ENCODE results near the gene TRAPPC3.

TRAPPC3 gene

GRCh38 chr1:36111151-36111550 is 38.1 kb downstream of the TRAPPC3 start:
- Histone ChIP-seq H3K9me3 (ENCODE audit: control insufficient read depth, insufficient read depth, low read depth, low read length) (no peaks in the 10 kb centered on the region), H3K27me3 (ENCODE audit: control insufficient read depth, insufficient read depth, low read length) (no peaks in the 10 kb centered on the region), H3K9ac (ENCODE audit: low read length) (no peak overlapping the region), H3K4me1 (ENCODE audit: control insufficient read depth, insufficient read depth, low read length) (peaks cover 14% of the 10 kb centered on the region; the same call in 1 of the 2 replicates), H3K36me3 (ENCODE audit: control insufficient read depth, insufficient read depth, low read length) (no peaks in the 10 kb centered on the region), H3K27ac (ENCODE audit: low read depth, low read length) (no peak overlapping the region), H3K4me3 (ENCODE audit: low read depth, low read length) (no peak overlapping the region)

DNA sequence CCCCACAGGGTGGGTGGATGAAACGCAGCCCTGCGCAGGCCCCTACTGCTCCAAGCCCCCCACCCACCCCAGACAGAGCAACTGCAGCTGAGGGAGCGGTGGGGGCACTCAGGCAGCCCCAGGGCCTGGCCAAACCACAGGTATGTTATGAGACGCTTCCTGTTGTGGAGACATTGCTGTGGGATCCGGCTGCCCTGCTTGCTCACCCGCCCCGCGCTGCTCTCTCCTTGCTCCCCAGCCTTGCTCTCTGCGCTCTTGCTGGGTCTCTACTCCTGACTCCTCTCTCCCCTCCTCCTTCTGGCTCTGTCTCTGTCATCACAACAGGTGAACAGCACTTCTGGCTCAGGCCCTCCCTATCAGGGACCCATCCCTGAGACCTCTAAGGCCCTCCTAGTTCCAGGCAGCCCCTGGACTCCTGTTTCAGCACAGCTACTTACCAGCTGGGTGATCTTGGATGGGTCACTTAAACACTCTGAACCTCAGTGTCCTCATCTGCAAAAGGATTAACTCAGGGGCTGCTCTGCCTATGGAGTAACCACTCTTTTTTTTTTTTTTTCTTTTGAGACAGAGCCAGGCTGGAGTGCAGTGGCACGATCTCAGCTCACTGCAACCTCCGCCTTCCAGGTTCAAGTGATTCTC is 40.1 kb downstream of the TRAPPC3 start:
- H3K4me1 ChIP-seq (ENCODE audit: control insufficient read depth, insufficient read depth, low read length) = peaks cover 3% of the 10 kb centered on the region; the same call in 1 of the 2 replicates
- no peaks in the 10 kb centered on the region for H3K36me3 ChIP-seq (ENCODE audit: control insufficient read depth, insufficient read depth, low read length)
- H3K27ac ChIP-seq (ENCODE audit: low read depth, low read length) = peak overlapping the region; percentile 15; the same call in 1 of the 2 replicates

GRCh38 chr1:36108314-36108713 is 41.0 kb downstream of the TRAPPC3 start:
- no peak overlapping the region for H3K9ac ChIP-seq (ENCODE audit: low read length)
- no peak overlapping the region for H3K4me3 ChIP-seq (ENCODE audit: low read depth, low read length)
- H3K9me3 ChIP-seq (ENCODE audit: control insufficient read depth, insufficient read depth, low read depth, low read length) = no peaks in the 10 kb centered on the region
- no peaks in the 10 kb centered on the region for H3K36me3 ChIP-seq (ENCODE audit: control insufficient read depth, insufficient read depth, low read length)
- no peaks in the 10 kb centered on the region for H3K27me3 ChIP-seq (ENCODE audit: control insufficient read depth, insufficient read depth, low read length)
- H3K27ac ChIP-seq (ENCODE audit: low read depth, low read length) = no peak overlapping the region
- 0 out of 2 replicates have a peak, but pooled peaks cover 3% of the 10 kb centered on the region for H3K4me1 ChIP-seq (ENCODE audit: control insufficient read depth, insufficient read depth, low read length)

More for the DNA sequence above, 40.1 kb downstream of the TRAPPC3 start:
- Histone ChIP-seq H3K4me3 (ENCODE audit: low read depth, low read length) (no peak overlapping the region), H3K27me3 (ENCODE audit: control insufficient read depth, insufficient read depth, low read length) (no peaks in the 10 kb centered on the region), H3K9me3 (ENCODE audit: control insufficient read depth, insufficient read depth, low read depth, low read length) (no peaks in the 10 kb centered on the region), H3K9ac (ENCODE audit: low read length) (no peak overlapping the region)

GRCh38 chr1:36107394-36107793 is 41.9 kb downstream of the TRAPPC3 start:
- Histone ChIP-seq H3K9me3 (ENCODE audit: control insufficient read depth, insufficient read depth, low read depth, low read length) (no peaks in the 10 kb centered on the region), H3K4me1 (ENCODE audit: control insufficient read depth, insufficient read depth, low read length) (0 out of 2 replicates have a peak, but pooled peaks cover 3% of the 10 kb centered on the region), H3K27ac (ENCODE audit: low read depth, low read length) (no peak overlapping the region), H3K27me3 (ENCODE audit: control insufficient read depth, insufficient read depth, low read length) (no peaks in the 10 kb centered on the region), H3K36me3 (ENCODE audit: control insufficient read depth, insufficient read depth, low read length) (no peaks in the 10 kb centered on the region), H3K9ac (ENCODE audit: low read length) (no peak overlapping the region), H3K4me3 (ENCODE audit: low read depth, low read length) (no peak overlapping the region)

GRCh38 chr1:36106269-36106668 is 43.0 kb downstream of the TRAPPC3 start:
- Histone ChIP-seq H3K9ac (ENCODE audit: low read length) (no peak overlapping the region), H3K27me3 (ENCODE audit: control insufficient read depth, insufficient read depth, low read length) (no peaks in the 10 kb centered on the region), H3K27ac (ENCODE audit: low read depth, low read length) (no peak overlapping the region)

GRCh38 chr1:36101546-36101945 is 47.7 kb downstream of the TRAPPC3 start:
- H3K27ac ChIP-seq (ENCODE audit: low read depth, low read length) = no peak overlapping the region
- H3K4me3 ChIP-seq (ENCODE audit: low read depth, low read length) = no peak overlapping the region
- H3K36me3 ChIP-seq (ENCODE audit: control insufficient read depth, insufficient read depth, low read length) = no peaks in the 10 kb centered on the region
- no peaks in the 10 kb centered on the region for H3K9me3 ChIP-seq (ENCODE audit: control insufficient read depth, insufficient read depth, low read depth, low read length)
- H3K4me1 ChIP-seq (ENCODE audit: control insufficient read depth, insufficient read depth, low read length) = peaks cover 8% of the 10 kb centered on the region
- no peak overlapping the region for H3K9ac ChIP-seq (ENCODE audit: low read length)
- H3K27me3 ChIP-seq (ENCODE audit: control insufficient read depth, insufficient read depth, low read length) = no peaks in the 10 kb centered on the region

More at GRCh38 chr1:36106269-36106668, 43.0 kb downstream of the TRAPPC3 start:
- H3K36me3 ChIP-seq (ENCODE audit: control insufficient read depth, insufficient read depth, low read length) = no peaks in the 10 kb centered on the region
- H3K4me1 ChIP-seq (ENCODE audit: control insufficient read depth, insufficient read depth, low read length) = 0 out of 2 replicates have a peak, but pooled peaks cover 3% of the 10 kb centered on the region
- no peak overlapping the region for H3K4me3 ChIP-seq (ENCODE audit: low read depth, low read length)
- H3K9me3 ChIP-seq (ENCODE audit: control insufficient read depth, insufficient read depth, low read depth, low read length) = no peaks in the 10 kb centered on the region

DNA sequence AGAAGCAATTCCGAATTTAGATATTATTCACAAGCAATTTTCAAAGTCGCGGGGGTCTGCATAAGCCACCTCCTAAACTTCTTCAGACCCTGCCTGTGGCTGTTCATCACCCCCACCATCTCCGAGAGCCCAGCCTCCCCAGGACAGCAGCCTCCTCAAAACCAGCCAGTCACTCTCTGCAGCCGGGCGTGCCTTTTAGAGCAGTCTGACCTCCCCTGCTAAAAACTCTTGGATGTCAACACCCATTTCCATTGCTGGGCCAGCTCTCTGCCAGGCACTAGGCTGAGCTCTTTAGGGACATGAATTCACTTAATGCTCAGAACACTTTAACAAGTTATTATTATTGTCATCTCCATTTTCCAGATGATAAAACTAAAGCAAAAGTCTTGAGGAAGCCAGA is 48.9 kb downstream of the TRAPPC3 start:
- no peaks in the 10 kb centered on the region for H3K27me3 ChIP-seq (ENCODE audit: control insufficient read depth, insufficient read depth, low read length)
- H3K4me1 ChIP-seq (ENCODE audit: control insufficient read depth, insufficient read depth, low read length) = peaks cover 8% of the 10 kb centered on the region
- peaks cover 9% of the 10 kb centered on the region for H3K36me3 ChIP-seq (ENCODE audit: control insufficient read depth, insufficient read depth, low read length)
- no peak overlapping the region for H3K9ac ChIP-seq (ENCODE audit: low read length)
- H3K27ac ChIP-seq (ENCODE audit: low read depth, low read length) = no peak overlapping the region
- H3K4me3 ChIP-seq (ENCODE audit: low read depth, low read length) = no peak overlapping the region
- no peaks in the 10 kb centered on the region for H3K9me3 ChIP-seq (ENCODE audit: control insufficient read depth, insufficient read depth, low read depth, low read length)

DNA sequence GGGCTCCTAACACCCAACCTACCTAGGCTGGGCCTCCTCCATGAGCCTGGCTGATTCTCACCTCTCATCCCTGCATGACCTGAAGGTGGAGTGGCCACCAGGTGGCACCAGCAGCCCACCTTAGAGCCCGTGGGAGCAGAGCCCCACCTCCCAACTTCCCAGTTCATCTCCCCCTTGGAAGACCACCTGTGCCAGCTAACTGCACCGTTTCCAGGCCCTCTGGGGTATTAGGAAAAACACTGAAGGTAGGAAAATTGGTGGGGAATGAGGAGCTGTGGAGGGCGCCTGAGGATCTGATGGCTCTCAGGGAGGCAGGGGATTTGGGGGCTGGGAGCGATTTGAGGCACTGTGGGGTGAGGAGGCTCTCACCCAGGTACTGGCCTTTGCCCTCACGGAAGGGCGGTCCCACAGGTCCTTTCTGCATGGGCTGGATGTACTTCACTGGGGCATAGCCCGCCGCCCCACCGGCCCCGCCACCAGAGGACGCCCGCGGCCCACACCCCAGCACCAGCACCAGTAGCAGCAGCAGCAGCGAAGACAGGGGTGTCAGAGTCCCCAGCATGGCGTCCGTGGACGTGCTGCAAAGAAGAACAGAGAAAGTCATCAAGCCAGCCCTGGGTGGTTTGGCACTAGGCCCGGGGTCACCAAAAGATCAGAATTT is 49.5 kb downstream of the TRAPPC3 start:
- H3K27me3 ChIP-seq (ENCODE audit: control insufficient read depth, insufficient read depth, low read length) = no peaks in the 10 kb centered on the region
- H3K9me3 ChIP-seq (ENCODE audit: control insufficient read depth, insufficient read depth, low read depth, low read length) = no peaks in the 10 kb centered on the region
- no peak overlapping the region for H3K4me3 ChIP-seq (ENCODE audit: low read depth, low read length)
- no peak overlapping the region for H3K27ac ChIP-seq (ENCODE audit: low read depth, low read length)
- peaks cover 13% of the 10 kb centered on the region for H3K36me3 ChIP-seq (ENCODE audit: control insufficient read depth, insufficient read depth, low read length)
- no peak overlapping the region for H3K9ac ChIP-seq (ENCODE audit: low read length)
- peaks cover 8% of the 10 kb centered on the region for H3K4me1 ChIP-seq (ENCODE audit: control insufficient read depth, insufficient read depth, low read length)

DNA sequence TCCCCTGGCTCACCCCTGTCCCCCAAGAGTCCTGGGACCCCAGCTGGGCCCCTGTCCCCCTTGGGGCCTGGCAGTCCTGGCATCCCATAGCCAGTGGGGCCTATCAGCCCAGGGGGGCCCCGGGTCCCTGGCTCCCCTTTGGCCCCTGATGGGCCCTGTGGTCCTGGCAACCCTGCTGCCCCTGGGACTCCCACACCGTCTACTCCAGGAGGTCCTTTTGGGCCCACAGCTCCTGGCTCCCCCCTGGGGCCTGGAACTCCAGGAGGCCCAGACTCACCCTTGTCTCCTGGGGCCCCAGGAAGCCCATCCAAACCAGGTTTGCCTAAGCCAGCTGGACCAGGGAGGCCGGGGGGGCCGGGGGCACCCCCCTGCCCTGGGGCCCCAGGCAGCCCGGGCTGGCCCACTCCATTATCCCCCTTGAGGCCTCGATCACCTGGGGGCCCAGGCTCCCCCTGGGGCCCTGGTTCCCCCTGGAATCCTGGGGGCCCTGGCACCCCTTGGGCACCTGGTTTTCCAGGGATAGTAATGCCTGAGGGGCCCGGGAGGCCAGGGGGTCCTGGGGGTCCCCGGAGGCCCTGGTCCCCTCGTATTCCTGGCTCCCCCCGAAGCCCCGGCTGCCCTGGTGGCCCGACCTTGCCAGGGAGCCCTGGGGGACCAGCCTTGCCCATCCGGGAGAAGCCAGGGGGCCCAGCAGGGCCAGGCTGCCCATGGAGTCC is 50.5 kb downstream of the TRAPPC3 start:
- H3K36me3 ChIP-seq (ENCODE audit: control insufficient read depth, insufficient read depth, low read length) = peaks cover 23% of the 10 kb centered on the region
- H3K4me1 ChIP-seq (ENCODE audit: control insufficient read depth, insufficient read depth, low read length) = peaks cover 8% of the 10 kb centered on the region
- no peaks in the 10 kb centered on the region for H3K27me3 ChIP-seq (ENCODE audit: control insufficient read depth, insufficient read depth, low read length)
- no peak overlapping the region for H3K27ac ChIP-seq (ENCODE audit: low read depth, low read length)
- H3K4me3 ChIP-seq (ENCODE audit: low read depth, low read length) = no peak overlapping the region
- no peak overlapping the region for H3K9ac ChIP-seq (ENCODE audit: low read length)
- no peaks in the 10 kb centered on the region for H3K9me3 ChIP-seq (ENCODE audit: control insufficient read depth, insufficient read depth, low read depth, low read length)

DNA sequence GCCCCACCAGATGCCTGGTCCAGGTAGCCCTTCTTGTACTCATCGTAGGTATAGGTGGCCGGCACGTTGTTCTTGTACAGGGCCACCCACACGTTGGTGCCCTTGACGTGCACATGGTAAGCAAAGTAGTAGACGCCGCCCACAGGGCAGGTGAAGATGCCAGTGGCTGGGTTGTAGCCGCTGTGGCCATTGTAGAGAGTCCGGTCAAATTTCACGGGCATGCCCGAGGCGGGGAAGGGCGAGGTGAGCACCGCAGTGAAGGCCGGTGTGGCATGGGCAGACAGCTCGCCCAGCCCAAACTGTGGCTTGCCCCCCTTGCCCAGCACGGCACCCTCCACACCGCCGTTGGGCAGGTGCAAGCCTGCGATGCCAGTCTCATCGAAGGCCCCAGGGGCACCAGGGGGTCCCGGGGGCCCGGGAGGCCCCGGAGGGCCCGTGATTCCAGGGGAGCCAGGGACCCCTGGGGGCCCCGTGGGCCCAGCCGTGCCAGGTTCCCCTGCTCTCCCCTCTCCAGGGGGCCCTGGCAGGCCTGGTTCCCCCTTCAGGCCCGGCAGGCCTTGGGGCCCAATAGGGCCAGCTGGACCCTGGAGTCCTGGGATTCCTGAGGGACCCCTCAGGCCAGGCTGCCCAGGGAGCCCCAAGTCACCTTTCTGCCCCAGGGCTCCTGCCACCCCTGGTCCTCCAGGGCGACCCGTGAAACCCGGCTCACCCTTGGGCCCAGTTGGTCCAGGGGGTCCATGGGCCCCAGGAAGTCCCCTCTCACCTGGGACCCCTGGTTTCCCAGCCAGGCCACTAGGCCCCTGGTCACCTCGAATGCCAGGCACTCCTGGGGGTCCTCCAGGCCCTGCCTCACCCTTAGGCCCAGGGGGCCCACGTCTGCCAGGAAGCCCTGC is 51.3 kb downstream of the TRAPPC3 start:
- Histone ChIP-seq H3K9ac (ENCODE audit: low read length) (no peak overlapping the region), H3K9me3 (ENCODE audit: control insufficient read depth, insufficient read depth, low read depth, low read length) (no peaks in the 10 kb centered on the region), H3K36me3 (ENCODE audit: control insufficient read depth, insufficient read depth, low read length) (peaks cover 32% of the 10 kb centered on the region), H3K27ac (ENCODE audit: low read depth, low read length) (no peak overlapping the region), H3K27me3 (ENCODE audit: control insufficient read depth, insufficient read depth, low read length) (no peaks in the 10 kb centered on the region), H3K4me3 (ENCODE audit: low read depth, low read length) (no peak overlapping the region), H3K4me1 (ENCODE audit: control insufficient read depth, insufficient read depth, low read length) (peaks cover 8% of the 10 kb centered on the region)

Measured in HUES6 (cell line).